OCI-LY1 (cell line): ENCODE data around the gene GLIPR1L1.

Source experiments
- H2AFZ ChIP-seq: fragments of 200-600 bp; sonication (generic), shearing (Covaris generic); 2 replicates; pipeline ENCODE4 v1.6.0; 2014; ENCODE audit warnings: antibody characterized with exemption, mild to moderate bottlenecking, low read length
- H3F3A ChIP-seq: fragments of 200-600 bp; sonication (generic), shearing (Covaris generic); 2 replicates; pipeline ENCODE4 v1.6.0; 2014; ENCODE audit warnings: mild to moderate bottlenecking, antibody characterized with exemption, low read length, moderate library complexity; ENCODE audit not compliant: insufficient read depth
- H3K27ac ChIP-seq: fragments of 200-600 bp; sonication (generic); 2 replicates; pipeline ENCODE4 v1.5.1; 2014; ENCODE audit warnings: low read length, mixed run types, mild to moderate bottlenecking, low read depth; ENCODE audit not compliant: poor library complexity, severe bottlenecking
- H3K27me3 ChIP-seq: fragments of 200-600 bp; sonication (generic); 2 replicates; pipeline ENCODE4 v1.6.0; 2014; ENCODE audit warnings: antibody characterized with exemption, mild to moderate bottlenecking, low read length, moderate library complexity; ENCODE audit not compliant: insufficient read depth
- H3K36me3 ChIP-seq: fragments of 200-600 bp; sonication (generic); 2 replicates; pipeline ENCODE4 v1.6.1; 2014; ENCODE audit warnings: mild to moderate bottlenecking, antibody characterized with exemption, low read length, moderate library complexity, mixed read lengths; ENCODE audit not compliant: insufficient read depth
- H3K4me1 ChIP-seq: fragments of 200-600 bp; sonication (generic); 2 replicates; pipeline ENCODE4 v1.5.1; 2014; ENCODE audit warnings: mild to moderate bottlenecking, low read length, moderate library complexity; ENCODE audit not compliant: insufficient read depth, severe bottlenecking
- H3K4me2 ChIP-seq: fragments of 200-600 bp; sonication (generic), shearing (Covaris generic); 2 replicates; pipeline ENCODE4 v1.6.1; 2014; ENCODE audit warnings: low read length
- H3K4me3 ChIP-seq: fragments of 200-600 bp; sonication (generic); 2 replicates; pipeline ENCODE4 v1.5.1; 2014; ENCODE audit warnings: low read length, low read depth, mild to moderate bottlenecking, mixed read lengths; ENCODE audit not compliant: poor library complexity, severe bottlenecking
- H3K79me2 ChIP-seq: fragments of 200-600 bp; shearing (Covaris generic); 2 replicates; pipeline ENCODE4 v1.6.1; 2016; ENCODE audit warnings: mixed run types, low read length, mixed read lengths; ENCODE audit not compliant: insufficient read depth
- H3K9ac ChIP-seq: fragments of 200-600 bp; sonication (generic), shearing (Covaris generic); 2 replicates; pipeline ENCODE4 v1.6.1; 2014; ENCODE audit warnings: mild to moderate bottlenecking, low read length, mixed read lengths
- H3K9me2 ChIP-seq: fragments of 200-600 bp; sonication (generic), shearing (Covaris generic); 2 replicates; pipeline ENCODE4 v1.6.1; 2014; ENCODE audit warnings: low read depth, mild to moderate bottlenecking, low read length, mixed read lengths
- H3K9me3 ChIP-seq: fragments of 200-600 bp; shearing (Covaris generic); 2 replicates; pipeline ENCODE4 v1.6.1; 2014; ENCODE audit warnings: low read length, mixed read lengths
- H4K20me1 ChIP-seq: fragments of 200-600 bp; sonication (generic), shearing (Covaris generic); 2 replicates; pipeline ENCODE4 v1.6.0; 2016; ENCODE audit warnings: mild to moderate bottlenecking, low read length; ENCODE audit not compliant: insufficient read depth
- EZH2 ChIP-seq: fragments of 200-600 bp; sonication (generic), shearing (Covaris generic); IDR thresholded peaks from 2 replicates; pipeline ENCODE4 v1.8.0; 2017; ENCODE audit warnings: borderline replicate concordance, mixed run types, mild to moderate bottlenecking, antibody characterized with exemption, low read length, moderate library complexity, mixed read lengths
- TF ChIP-seq, protein P1 (sequence below): fragments of 200-600 bp; sonication (generic), shearing (Covaris generic); IDR thresholded peaks from 2 replicates; pipeline ENCODE4 v1.5.1; 2017; ENCODE audit warnings: mild to moderate bottlenecking, antibody characterized with exemption, low read length, moderate library complexity, mixed read lengths

GLIPR1L1 gene

DNA sequence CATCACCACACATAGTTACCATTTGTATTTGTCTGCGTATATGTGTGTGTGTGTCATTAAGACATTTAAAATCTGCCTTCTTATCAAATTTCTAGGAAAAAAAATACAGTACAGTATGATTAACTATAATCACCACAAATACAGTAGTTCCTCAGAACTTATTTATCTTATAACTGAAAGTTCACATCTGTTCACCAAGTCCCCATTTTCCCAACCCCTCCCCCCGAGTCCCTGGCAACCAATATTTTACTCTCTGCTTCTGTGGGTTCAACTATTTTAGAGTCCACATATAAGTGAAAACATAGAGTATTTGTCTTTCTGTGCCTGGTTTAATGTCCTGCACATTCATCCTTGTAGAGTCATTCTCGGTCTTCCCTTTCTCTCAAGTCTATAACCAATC is 16.7 kb upstream of the GLIPR1L1 start:
- Histone ChIP-seq H3F3A (no peaks in the 10 kb centered on the region), H3K4me1 (no peaks in the 10 kb centered on the region), H3K9me3 (no peaks in the 10 kb centered on the region), H3K79me2 (no peaks in the 10 kb centered on the region), H3K4me3 (no peak overlapping the region), H4K20me1 (no peaks in the 10 kb centered on the region), H3K9me2 (no peaks in the 10 kb centered on the region), H3K4me2 (no peak overlapping the region), H3K27ac (no peak overlapping the region), H3K36me3 (no peaks in the 10 kb centered on the region), H3K27me3 (no peaks in the 10 kb centered on the region), H2AFZ (no peak overlapping the region), H3K9ac (no peak overlapping the region)
- TF ChIP-seq EZH2: no peak
- TF ChIP-seq, protein P1, sequence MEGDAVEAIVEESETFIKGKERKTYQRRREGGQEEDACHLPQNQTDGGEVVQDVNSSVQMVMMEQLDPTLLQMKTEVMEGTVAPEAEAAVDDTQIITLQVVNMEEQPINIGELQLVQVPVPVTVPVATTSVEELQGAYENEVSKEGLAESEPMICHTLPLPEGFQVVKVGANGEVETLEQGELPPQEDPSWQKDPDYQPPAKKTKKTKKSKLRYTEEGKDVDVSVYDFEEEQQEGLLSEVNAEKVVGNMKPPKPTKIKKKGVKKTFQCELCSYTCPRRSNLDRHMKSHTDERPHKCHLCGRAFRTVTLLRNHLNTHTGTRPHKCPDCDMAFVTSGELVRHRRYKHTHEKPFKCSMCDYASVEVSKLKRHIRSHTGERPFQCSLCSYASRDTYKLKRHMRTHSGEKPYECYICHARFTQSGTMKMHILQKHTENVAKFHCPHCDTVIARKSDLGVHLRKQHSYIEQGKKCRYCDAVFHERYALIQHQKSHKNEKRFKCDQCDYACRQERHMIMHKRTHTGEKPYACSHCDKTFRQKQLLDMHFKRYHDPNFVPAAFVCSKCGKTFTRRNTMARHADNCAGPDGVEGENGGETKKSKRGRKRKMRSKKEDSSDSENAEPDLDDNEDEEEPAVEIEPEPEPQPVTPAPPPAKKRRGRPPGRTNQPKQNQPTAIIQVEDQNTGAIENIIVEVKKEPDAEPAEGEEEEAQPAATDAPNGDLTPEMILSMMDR: no peak

DNA sequence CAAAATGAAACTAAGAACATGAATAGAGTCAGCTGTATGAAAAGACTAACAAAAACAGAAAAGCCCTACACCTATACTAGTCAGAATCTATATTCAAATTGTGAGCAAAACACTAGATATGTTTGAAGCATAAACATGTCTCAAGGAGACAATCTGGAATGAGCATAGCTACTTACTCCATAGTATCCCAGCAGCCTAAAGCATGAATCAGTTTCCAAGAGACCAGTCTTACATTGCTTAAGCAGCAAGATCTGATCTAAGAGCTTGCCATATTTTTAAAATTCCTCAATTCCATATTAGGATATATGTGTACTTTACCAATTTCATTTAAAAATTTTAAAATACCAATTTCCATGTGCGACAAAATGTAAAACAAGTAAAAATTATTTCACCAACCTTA is 12.0 kb upstream of the GLIPR1L1 start:
- Histone ChIP-seq H3F3A (no peaks in the 10 kb centered on the region), H3K27ac (no peak overlapping the region), H4K20me1 (no peaks in the 10 kb centered on the region), H3K9me3 (no peaks in the 10 kb centered on the region), H3K27me3 (no peaks in the 10 kb centered on the region), H3K79me2 (no peaks in the 10 kb centered on the region), H3K4me3 (no peak overlapping the region), H3K4me1 (no peaks in the 10 kb centered on the region), H3K4me2 (no peak overlapping the region), H2AFZ (no peak overlapping the region), H3K36me3 (no peaks in the 10 kb centered on the region), H3K9me2 (no peaks in the 10 kb centered on the region), H3K9ac (no peak overlapping the region)
- TF ChIP-seq, protein P1: no peak
- TF ChIP-seq EZH2: no peak

DNA sequence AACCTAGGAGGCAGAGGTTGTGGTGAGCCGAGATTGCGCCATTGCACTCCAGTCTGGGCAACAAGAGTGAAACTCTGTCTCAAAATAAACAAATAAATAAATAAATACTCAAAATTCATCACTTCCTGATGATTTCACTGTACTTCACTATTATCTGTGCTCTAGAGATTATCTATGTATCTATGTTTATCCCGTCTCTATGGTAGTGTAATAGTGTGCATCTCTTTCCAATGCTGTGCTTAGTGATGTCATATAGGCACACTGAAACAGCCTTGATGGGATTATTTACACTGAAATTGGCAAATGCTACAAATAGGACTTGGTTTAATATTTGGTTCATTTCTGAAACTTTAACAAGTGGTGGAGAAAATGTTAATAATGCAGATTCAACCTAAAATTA is 10.8 kb upstream of the GLIPR1L1 start:
- Histone ChIP-seq H3K36me3 (no peaks in the 10 kb centered on the region), H3K4me1 (no peaks in the 10 kb centered on the region), H3K27me3 (no peaks in the 10 kb centered on the region), H3K4me3 (no peak overlapping the region), H3K79me2 (no peaks in the 10 kb centered on the region), H2AFZ (no peak overlapping the region), H4K20me1 (no peaks in the 10 kb centered on the region), H3K4me2 (no peak overlapping the region), H3K9ac (no peak overlapping the region), H3K9me2 (no peaks in the 10 kb centered on the region), H3F3A (no peaks in the 10 kb centered on the region), H3K9me3 (no peaks in the 10 kb centered on the region), H3K27ac (no peak overlapping the region)
- TF ChIP-seq EZH2: no peak
- TF ChIP-seq, protein P1: no peak
